Raji (cell line): Measurements from ENCODE around the gene GPRC5B.

Experiments used
- POLR2A ChIP-seq: IDR thresholded peaks from 2 replicates; pipeline ENCODE4 v1.6.1; 2011; ENCODE audit warnings: low read depth, low read length, control low read depth; ENCODE audit not compliant: insufficient read depth

GPRC5B gene

DNA sequence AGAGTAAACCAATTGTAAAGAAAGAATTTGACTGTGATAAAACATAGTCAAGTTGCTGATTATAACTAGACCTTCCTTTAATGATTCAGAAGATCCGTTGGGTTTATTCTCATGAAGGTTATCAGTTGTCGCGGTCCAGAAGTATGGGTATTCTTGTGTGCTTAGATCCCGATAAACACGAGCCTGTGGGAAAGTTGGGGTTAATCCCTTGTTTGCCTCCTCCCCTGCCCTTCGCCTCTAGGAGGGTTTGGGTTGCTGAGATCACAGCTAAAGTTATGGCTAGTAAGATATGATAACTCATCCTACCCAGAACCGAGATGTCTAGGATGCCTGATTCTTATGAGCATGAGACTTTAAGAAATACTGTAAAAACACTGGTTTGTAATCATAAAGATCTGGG lies 66.8 kb downstream of the GPRC5B start:
- no peak for TF ChIP-seq POLR2A

DNA sequence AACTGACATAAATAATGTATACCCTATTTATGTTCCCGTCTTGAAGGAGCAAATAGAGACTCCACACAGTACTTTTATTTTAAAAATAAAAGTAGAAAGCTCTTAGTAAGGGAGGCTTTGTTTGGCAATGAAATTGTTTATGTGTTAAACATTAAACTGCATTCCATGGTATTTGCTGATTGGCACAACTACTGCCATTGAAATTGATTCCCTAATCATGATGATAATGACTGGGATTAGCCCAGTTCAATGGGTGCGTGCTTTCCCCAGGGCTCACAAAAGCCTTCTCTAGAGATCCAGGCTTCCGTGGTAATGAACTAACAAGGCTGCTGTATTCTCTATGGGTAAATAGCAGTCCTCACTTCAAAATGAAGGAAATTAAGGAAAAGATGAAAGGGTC lies 67.5 kb downstream of the GPRC5B start:
- no peak for TF ChIP-seq POLR2A

DNA sequence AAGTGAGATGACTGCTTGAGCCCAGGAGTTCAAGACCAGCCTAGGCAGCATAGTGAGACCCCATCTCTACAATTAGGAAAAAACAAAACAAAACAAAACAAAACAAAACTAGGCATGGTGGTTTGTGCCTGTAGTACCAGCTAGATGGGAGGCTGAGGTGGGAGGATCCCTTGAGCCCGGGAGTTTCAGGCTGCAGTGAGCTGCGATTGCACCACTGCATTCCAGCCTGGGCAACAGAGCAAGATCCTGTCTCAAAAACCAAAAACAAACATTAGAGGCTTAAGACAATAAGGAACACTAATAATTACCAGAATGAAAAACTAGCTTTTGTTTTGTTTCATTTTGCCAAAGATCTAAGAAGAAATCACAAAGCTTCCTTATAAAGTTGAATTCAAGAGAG lies 69.2 kb downstream of the GPRC5B start:
- TF ChIP-seq POLR2A, result no peak

DNA sequence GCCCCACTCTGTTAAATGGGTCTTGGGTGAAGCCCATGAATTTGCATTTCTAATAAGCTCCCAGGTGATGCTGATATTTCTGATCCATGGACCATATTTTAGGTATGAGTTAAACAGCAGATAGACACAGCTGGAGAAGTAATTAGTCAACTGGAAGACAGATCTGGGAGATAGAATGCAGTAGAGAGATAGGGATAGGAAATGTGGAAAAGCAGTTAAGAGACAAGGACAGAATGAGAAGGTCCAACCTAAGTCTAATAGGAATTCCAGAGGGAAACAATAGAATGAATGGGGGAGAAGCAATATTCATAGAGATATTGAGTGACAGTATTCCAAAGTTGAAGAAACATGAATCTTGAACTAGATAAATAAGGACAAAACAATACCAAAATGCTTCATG lies 71.7 kb downstream of the GPRC5B start:
- TF ChIP-seq POLR2A, result no peak

DNA sequence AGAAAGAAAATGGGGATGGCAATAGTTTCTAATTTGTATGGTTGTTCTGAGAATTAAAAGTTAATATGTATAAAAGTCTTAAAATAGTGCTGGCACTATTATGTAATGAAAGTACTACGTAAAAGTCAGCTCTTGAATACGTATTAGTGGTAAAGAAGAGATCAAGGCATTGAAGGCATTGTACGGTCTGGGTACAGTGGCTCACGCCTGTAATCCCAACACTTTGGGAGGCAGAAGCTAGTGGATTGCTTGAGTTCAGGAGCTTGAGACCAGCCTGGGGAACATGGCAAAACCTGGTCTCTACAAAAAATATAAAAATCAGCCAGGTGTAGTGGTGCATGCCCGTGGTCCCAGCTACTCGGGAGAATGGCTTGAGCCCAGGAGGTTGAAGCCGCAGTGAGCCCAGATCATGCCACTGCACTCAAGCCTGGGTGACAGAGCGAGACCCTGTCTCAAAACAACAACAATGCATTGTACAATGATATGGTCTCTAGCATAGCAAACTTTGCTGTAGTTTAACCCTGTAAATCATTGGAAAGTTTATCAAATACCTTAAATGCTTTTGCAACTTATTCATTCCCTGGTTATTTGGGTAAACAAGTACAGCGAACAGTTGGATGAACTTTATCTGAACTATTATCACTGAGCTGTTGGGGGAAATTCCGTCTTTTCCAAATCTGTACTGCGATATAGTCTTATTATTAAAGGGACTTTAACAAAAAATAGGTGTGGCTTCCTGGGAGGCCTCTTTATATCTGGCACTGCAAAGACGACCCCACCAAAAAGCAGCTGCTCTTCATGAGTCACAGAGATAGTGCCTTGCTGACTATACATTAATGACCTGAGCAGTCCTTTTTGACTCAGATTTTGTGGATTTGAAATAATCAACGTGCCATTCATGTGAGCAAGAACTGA lies 73.6 kb downstream of the GPRC5B start:
- no peak for TF ChIP-seq POLR2A

DNA sequence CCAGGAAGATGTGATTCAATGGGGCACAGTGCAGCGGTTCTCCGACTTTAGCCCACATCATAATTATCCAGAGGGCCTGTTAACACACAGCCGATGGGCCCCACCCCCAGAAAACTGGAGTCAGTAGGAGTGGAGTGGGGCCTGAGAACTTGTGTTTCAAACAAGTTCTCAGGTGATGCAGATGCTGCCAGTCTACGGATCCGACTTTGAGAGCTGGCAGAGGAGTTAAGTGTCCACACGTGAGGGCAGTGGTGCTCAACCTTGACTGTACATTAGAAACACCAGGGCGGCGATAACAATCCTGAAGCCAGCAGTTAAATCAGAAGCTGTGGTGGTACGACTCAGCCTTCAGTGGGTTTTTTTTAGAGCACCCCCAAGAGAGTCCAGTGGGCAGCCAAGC lies 75.0 kb downstream of the GPRC5B start:
- no peak for TF ChIP-seq POLR2A

DNA sequence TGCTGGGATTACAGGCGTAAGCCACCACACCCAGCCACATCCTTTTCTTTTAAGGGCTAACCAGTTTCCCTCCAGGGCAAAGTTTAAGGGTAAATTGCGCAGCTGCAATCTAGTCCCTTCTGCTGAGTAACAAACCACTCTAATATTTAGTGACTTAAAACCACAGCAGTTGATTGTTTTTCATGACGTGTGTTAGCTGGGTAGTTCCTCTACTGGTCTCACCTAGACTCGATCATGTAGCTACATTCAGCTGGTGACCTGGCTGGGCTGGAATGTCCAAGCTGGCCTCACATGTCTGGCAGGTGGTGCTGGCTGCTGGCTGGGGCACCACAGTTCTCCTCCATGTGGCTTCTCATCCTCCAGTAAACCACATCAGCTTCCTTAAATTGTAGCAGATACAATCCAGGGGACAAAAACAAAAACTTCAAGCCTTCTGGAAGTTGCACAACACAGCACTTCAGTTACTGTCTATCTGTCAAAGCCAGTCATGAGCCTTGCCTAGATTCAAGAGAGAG lies 75.5 kb downstream of the GPRC5B start:
- no peak for TF ChIP-seq POLR2A

DNA sequence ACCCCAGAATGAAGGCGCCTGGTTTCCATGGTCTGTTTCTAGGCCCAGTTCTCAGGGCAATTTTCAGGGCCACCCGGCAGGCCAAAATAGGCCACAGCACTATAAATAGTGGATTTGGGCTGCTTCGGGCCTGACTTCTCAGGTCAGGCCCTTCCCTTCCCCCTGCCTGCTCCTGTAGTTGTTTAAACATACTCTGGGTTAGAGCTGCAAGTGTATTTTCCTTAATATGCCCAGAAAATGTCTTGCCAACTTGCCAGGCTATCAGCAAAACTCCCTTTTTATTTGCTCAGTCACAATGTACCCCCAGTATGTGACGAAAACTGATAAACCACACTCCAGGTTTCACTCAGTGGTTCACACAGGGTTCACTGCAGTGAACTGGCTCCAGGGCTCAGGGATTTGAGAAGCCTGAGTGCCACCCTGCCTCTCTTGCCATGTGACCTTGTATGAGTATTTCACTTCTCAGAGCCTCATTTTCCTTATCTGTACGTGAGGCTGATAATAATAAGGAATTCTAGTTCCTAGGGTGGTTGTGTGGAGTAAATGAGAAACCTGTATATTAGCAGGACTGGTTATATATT lies 76.5 kb downstream of the GPRC5B start:
- TF ChIP-seq POLR2A, result no peak
